Measurements from ENCODE around the gene CRTC2.

GRCh38 chr1:153945795-153946621, 12.4 kb downstream of the CRTC2 start:
- TF ChIP-seq CTCF (IDR thresholded peaks at IDR 0.05; ENCODE audit: low read length) (no peak), EZH2 (IDR thresholded peaks at IDR 0.05; ENCODE audit: borderline replicate concordance, low read length) (no peak)
